HEK293 (cell line): Measurements from ENCODE around the gene RHBDF2.

Experiments used
- ZNF266 ChIP-seq: fragments of 450-650 bp; formaldehyde crosslinking; IDR thresholded peaks from 2 replicates; pipeline ENCODE4 v1.5.1; 2016; ENCODE audit warnings: missing biosample characterization, missing genetic modification characterization, low read depth
- ZNF274 ChIP-seq, 2 experiments: fragments of 200-500 bp in 1 of 2; fragments of 450-650 bp in 1 of 2; sonication (Bioruptor generic) in 1 of 2; formaldehyde crosslinking in 1 of 2; IDR thresholded peaks; 2 replicates each; pipeline versions ENCODE4 v1.5.1 to v1.6.1; 2014 to 2016; ENCODE audit warnings: borderline replicate concordance in 1 of 2, inconsistent platforms in 1 of 2, low read length in 1 of 2, missing biosample characterization in 1 of 2, missing genetic modification characterization in 1 of 2
- TF ChIP-seq, protein P1 (sequence below): fragments of 450-650 bp; formaldehyde crosslinking; IDR thresholded peaks from 2 replicates; pipeline ENCODE4 v1.5.1; 2016; ENCODE audit warnings: missing biosample characterization, missing genetic modification characterization

- TF ChIP-seq ZNF266 (tag by site-specific recombination) (no peak), ZNF274 (IDR thresholded peaks at IDR 0.05; ENCODE audit: low read length) (no peak), ZNF274 (tag by site-specific recombination; IDR thresholded peaks at IDR 0.05; ENCODE audit: borderline replicate concordance) (no peak)
- TF ChIP-seq, protein P1, sequence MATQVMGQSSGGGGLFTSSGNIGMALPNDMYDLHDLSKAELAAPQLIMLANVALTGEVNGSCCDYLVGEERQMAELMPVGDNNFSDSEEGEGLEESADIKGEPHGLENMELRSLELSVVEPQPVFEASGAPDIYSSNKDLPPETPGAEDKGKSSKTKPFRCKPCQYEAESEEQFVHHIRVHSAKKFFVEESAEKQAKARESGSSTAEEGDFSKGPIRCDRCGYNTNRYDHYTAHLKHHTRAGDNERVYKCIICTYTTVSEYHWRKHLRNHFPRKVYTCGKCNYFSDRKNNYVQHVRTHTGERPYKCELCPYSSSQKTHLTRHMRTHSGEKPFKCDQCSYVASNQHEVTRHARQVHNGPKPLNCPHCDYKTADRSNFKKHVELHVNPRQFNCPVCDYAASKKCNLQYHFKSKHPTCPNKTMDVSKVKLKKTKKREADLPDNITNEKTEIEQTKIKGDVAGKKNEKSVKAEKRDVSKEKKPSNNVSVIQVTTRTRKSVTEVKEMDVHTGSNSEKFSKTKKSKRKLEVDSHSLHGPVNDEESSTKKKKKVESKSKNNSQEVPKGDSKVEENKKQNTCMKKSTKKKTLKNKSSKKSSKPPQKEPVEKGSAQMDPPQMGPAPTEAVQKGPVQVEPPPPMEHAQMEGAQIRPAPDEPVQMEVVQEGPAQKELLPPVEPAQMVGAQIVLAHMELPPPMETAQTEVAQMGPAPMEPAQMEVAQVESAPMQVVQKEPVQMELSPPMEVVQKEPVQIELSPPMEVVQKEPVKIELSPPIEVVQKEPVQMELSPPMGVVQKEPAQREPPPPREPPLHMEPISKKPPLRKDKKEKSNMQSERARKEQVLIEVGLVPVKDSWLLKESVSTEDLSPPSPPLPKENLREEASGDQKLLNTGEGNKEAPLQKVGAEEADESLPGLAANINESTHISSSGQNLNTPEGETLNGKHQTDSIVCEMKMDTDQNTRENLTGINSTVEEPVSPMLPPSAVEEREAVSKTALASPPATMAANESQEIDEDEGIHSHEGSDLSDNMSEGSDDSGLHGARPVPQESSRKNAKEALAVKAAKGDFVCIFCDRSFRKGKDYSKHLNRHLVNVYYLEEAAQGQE (tag by site-specific recombination): no peak
Measured at GRCh38 chr17:76532072-76532651, 30.9 kb upstream of the RHBDF2 start.
